Neural cell (in vitro differentiated cells): ENCODE measurements around the gene C17orf50.

Experiments
- CTCF ChIP-seq: fragments of 450-650 bp; IDR thresholded peaks from 2 replicates; pipeline ENCODE4 v1.5.1; 2014; ENCODE audit warnings: antibody characterized with exemption, mild to moderate bottlenecking, moderate library complexity; ENCODE audit not compliant: poor library complexity, severe bottlenecking
- EP300 ChIP-seq: fragments of 450-650 bp; conservative IDR thresholded peaks from 2 replicates; pipeline ENCODE4 v1.6.1; 2014; ENCODE audit warnings: antibody characterized with exemption, mild to moderate bottlenecking, moderate library complexity; ENCODE audit not compliant: poor library complexity, severe bottlenecking
- POLR2AphosphoS5 ChIP-seq: IDR thresholded peaks from 2 replicates; pipeline ENCODE4 v1.6.1; 2012
- TAF1 ChIP-seq: IDR thresholded peaks from 2 replicates; pipeline ENCODE4 v1.6.1; 2012; ENCODE audit warnings: low read depth

- TF ChIP-seq POLR2AphosphoS5, result no peak
- no peak for TF ChIP-seq EP300
- no peak for TF ChIP-seq CTCF
- no peak for TF ChIP-seq TAF1
These were observed 28.0 kb downstream of the C17orf50 start for GRCh38 chr17:35788477-35789368.
